ENCODE results near the gene PI16. TPM values are rescaled to one million over a fixed set of nuclear protein-coding genes. Genes with fewer than 3 reads are reported as not detected.

PI16 gene
- polyA plus RNA-seq, 3 donors: 0.22 TPM; not detected in 2

DNA sequence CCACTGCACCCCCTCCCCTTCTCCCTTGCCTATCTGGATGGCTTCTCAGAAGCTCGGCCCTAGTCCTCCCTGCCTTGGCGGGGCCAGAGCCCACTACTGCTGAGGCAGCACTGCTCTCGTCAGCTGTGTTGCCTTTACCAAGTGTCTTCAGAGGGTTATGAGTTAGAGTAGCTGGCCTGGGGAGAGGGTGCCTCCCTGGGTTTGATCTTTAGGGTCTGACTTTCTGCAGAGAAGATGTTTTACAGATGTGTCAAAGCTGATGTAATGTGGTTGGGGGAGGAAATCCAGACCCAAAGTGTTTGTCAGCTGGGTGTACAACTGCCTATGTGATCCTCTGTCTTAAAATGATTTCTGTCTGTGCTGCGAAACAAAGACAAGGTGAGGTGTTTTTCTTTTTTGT is 30.4 kb upstream of the PI16 start:
- H3K9me3 Mint-ChIP-seq: no peaks in the 10 kb centered on the region
- no peak for DNase-seq
- Histone ChIP-seq H3K9ac (ENCODE audit: insufficient read depth, low read length, poor library complexity, severe bottlenecking) (no peak overlapping the region), H3K36me3 (replicated peaks in 1 of 2; ENCODE audit: control insufficient read depth in 1 of 2, insufficient read depth in 2 of 2, low read length in 2 of 2) (peaks cover 57 to 82% of the 10 kb centered on the region in 2 donors), H3K9me3 (replicated peaks in 1 of 2; ENCODE audit: control insufficient read depth in 1 of 2, insufficient read depth in 1 of 2, low read length in 2 of 2) (no peaks in the 10 kb centered on the region), H2AFZ (ENCODE audit: insufficient read depth, low read depth, low read length, poor library complexity, severe bottlenecking) (no peak overlapping the region), H3K4me1 (ENCODE audit: control insufficient read depth in 1 of 2, insufficient read depth in 2 of 2, low read length in 2 of 2) (no peaks in the 10 kb centered on the region), H3K27ac (ENCODE audit: low read depth in 1 of 2, low read length in 2 of 2) (no peak overlapping the region), H3K4me2 (replicated peaks; ENCODE audit: extremely low read depth, low read length, poor library complexity, severe bottlenecking) (no peak overlapping the region), H4K20me1 (ENCODE audit: insufficient read depth, low read length) (no peaks in the 10 kb centered on the region), H3K27me3 (ENCODE audit: control insufficient read depth in 2 of 2, insufficient read depth in 2 of 2, low read length in 2 of 2) (no peaks in the 10 kb centered on the region), H3K79me2 (ENCODE audit: insufficient read depth, low read length) (no peaks in the 10 kb centered on the region), H3K4me3 (replicated peaks in 1 of 3; ENCODE audit: low read depth in 2 of 3, low read length in 3 of 3) (no peak overlapping the region)
- peaks cover 75 to 81% of the 10 kb centered on the region in 2 donors for H3K36me3 Mint-ChIP-seq
- TF ChIP-seq, protein P1, sequence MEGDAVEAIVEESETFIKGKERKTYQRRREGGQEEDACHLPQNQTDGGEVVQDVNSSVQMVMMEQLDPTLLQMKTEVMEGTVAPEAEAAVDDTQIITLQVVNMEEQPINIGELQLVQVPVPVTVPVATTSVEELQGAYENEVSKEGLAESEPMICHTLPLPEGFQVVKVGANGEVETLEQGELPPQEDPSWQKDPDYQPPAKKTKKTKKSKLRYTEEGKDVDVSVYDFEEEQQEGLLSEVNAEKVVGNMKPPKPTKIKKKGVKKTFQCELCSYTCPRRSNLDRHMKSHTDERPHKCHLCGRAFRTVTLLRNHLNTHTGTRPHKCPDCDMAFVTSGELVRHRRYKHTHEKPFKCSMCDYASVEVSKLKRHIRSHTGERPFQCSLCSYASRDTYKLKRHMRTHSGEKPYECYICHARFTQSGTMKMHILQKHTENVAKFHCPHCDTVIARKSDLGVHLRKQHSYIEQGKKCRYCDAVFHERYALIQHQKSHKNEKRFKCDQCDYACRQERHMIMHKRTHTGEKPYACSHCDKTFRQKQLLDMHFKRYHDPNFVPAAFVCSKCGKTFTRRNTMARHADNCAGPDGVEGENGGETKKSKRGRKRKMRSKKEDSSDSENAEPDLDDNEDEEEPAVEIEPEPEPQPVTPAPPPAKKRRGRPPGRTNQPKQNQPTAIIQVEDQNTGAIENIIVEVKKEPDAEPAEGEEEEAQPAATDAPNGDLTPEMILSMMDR (IDR thresholded peaks at IDR 0.05): no peak
- intact Hi-C loops (cut with micrococcal nuclease): no loop called here
- no peak overlapping the region for H3K4me3 Mint-ChIP-seq
- peaks cover 1% of the 10 kb centered on the region for H3K4me1 Mint-ChIP-seq
- 95% methylated on average over 3 of the region's 4 CpGs for WGBS (ENCODE audit: insufficient coverage)
- no peak overlapping the region for H3K27ac Mint-ChIP-seq
- H3K27me3 Mint-ChIP-seq (ENCODE audit: low read depth in 3 of 3): peaks cover 0 to 5% (median 0%) of the 10 kb centered on the region in 3 donors

DNA sequence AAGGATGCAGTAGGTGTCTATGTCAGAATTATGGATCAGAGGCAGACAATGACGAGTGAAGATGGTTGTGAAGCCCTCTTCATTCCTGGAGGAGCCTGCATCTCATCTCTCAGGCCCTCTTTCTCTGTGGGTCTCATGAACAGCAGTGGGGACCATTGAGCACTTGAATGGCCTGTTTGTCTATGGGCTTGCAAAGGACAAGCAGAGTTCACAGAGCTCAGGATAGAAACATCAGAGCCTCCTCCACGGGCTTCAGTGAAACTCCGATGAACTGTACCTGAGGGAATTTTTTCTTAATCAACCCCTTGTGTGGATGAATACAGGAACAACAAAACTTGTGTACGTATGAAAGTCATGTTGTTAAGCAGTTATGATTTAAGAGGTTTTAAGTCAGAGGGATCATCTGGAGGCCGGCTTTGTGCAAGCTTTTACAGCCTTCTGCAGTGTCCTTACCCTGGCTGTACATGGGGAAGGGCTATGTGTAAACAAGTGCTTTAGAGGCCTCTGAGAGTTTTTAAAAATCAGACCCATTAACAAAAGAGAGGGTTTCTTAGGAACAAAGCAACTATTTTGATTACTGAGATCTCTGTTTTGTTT is 29.7 kb upstream of the PI16 start:
- H3K36me3 Mint-ChIP-seq: peaks cover 68 to 75% of the 10 kb centered on the region in 2 donors
- intact Hi-C loops (cut with micrococcal nuclease): no loop called here
- H3K36me3 ChIP-seq (replicated peaks in 1 of 2; ENCODE audit: control insufficient read depth in 1 of 2, insufficient read depth in 2 of 2, low read length in 2 of 2): peaks cover 49 to 74% of the 10 kb centered on the region in 2 donors
- no peaks in the 10 kb centered on the region for H3K9me3 Mint-ChIP-seq
- no peak overlapping the region for H3K9ac ChIP-seq (ENCODE audit: insufficient read depth, low read length, poor library complexity, severe bottlenecking)
- TF ChIP-seq, protein P1 (IDR thresholded peaks at IDR 0.05): no peak
- peaks cover 0 to 6% (median 2%) of the 10 kb centered on the region in 3 donors for H3K27me3 Mint-ChIP-seq (ENCODE audit: low read depth in 3 of 3)
- H3K79me2 ChIP-seq (ENCODE audit: insufficient read depth, low read length): no peaks in the 10 kb centered on the region
- 100% methylated on average over 3 of the region's 5 CpGs for WGBS (ENCODE audit: insufficient coverage)
- H3K27me3 ChIP-seq (ENCODE audit: control insufficient read depth in 2 of 2, insufficient read depth in 2 of 2, low read length in 2 of 2): no peaks in the 10 kb centered on the region
- H3K4me3 ChIP-seq (replicated peaks in 1 of 3; ENCODE audit: low read depth in 2 of 3, low read length in 3 of 3): no peak overlapping the region
- peaks cover under 1% of the 10 kb centered on the region for H3K4me1 Mint-ChIP-seq
- H2AFZ ChIP-seq (ENCODE audit: insufficient read depth, low read depth, low read length, poor library complexity, severe bottlenecking): no peak overlapping the region
- H3K27ac ChIP-seq (ENCODE audit: low read depth in 1 of 2, low read length in 2 of 2): no peak overlapping the region
- H3K4me2 ChIP-seq (replicated peaks; ENCODE audit: extremely low read depth, low read length, poor library complexity, severe bottlenecking): no peak overlapping the region
- no peak overlapping the region for H3K27ac Mint-ChIP-seq
- H3K4me1 ChIP-seq (ENCODE audit: control insufficient read depth in 1 of 2, insufficient read depth in 2 of 2, low read length in 2 of 2): no peaks in the 10 kb centered on the region
- H3K4me3 Mint-ChIP-seq: no peak overlapping the region
- DNase-seq: no peak
- no peaks in the 10 kb centered on the region for H3K9me3 ChIP-seq (replicated peaks in 1 of 2; ENCODE audit: control insufficient read depth in 1 of 2, insufficient read depth in 1 of 2, low read length in 2 of 2)
- no peaks in the 10 kb centered on the region for H4K20me1 ChIP-seq (ENCODE audit: insufficient read depth, low read length)

Data from CD14-positive monocyte (primary cell).